ENCODE data around the gene GIPC3.

Gene GIPC3

DNA sequence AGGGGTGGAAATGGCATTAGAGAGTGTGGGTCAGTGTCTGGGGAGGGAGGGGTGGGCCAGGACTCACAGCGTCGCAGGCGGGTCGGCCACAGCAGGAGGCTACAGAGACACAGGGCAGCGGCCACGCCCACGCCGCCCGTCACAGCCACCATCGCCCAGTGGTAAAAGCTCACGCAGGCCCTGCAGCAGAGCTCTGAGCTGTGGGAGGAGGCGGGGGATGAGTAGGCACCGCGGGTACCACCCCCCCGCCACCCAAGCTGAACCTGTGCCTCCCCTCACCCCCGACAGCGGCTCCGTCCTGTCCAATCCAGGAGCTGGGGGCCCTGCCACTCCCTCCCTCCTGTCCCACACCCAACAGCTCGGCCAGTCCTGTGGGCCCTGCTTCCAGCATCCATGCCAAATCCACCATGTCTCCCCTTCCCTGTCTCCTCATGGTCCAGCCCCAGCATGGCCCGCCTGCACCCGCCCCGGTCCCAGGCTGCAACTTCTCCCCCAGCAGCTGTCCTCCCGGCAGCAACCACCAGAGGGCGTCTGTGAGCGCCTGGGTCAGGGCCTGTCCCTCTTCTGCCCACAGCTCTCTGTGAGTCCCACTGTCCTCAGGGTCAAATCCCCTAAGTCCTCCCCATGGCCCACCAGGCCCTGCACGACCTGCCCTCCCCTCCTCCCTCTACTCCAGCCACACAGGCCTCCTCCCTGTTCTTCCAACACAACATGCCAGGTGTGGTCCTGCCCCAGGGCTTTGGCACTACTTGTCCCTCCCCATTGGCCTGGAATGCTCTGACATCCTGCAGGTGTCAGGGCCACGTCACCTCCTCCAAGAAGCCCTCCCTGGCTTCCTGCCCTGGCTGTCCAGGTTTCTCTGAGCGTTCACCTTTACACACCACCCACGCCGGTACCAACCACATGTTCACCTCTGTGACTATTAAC, 40.3 kb upstream of the GIPC3 start:
- peaks cover 22 to 29% of the 10 kb centered on the region in 2 donors for H3K36me3 Mint-ChIP-seq
- H3K4me1 Mint-ChIP-seq = peaks cover 15 to 32% of the 10 kb centered on the region in 2 donors
- peak overlapping the region; percentile 95 for H3K27ac Mint-ChIP-seq
- no peaks in the 10 kb centered on the region for H3K27me3 Mint-ChIP-seq
- DNase-seq (peak; percentile 65), ATAC-seq (replicated peaks) (peak; percentile 76 to 77)
- no peaks in the 10 kb centered on the region for H3K9me3 Mint-ChIP-seq
- H3K4me3 Mint-ChIP-seq = peak overlapping the region; percentile 7 to 69

DNA sequence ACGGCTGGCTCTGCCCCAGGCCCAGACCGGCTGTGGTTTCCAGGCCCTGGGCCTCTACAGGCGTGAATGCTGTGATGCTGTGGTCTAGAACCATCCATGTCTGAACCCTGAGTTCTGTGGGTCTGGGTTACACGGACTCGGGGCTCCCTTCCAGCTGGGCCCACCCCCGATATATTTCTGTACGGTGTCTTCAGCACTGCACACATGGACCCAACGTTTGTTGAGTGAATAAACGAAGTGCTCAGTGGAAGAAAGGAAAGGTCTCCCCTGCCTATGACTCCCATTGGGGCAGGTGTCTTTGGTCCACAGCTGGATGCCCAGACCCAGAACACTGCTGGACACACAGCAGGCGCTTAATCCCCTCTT, 39.6 kb upstream of the GIPC3 start:
- no peaks in the 10 kb centered on the region for H3K9me3 Mint-ChIP-seq
- ATAC-seq (replicated peaks) = no peak
- DNase-seq = no peak
- H3K27me3 Mint-ChIP-seq = no peaks in the 10 kb centered on the region
- H3K27ac Mint-ChIP-seq = peak overlapping the region; percentile 95
- H3K4me1 Mint-ChIP-seq = peaks cover 16 to 33% of the 10 kb centered on the region in 2 donors
- H3K36me3 Mint-ChIP-seq = peaks cover 22 to 31% of the 10 kb centered on the region in 2 donors
- H3K4me3 Mint-ChIP-seq = no peak overlapping the region

DNA sequence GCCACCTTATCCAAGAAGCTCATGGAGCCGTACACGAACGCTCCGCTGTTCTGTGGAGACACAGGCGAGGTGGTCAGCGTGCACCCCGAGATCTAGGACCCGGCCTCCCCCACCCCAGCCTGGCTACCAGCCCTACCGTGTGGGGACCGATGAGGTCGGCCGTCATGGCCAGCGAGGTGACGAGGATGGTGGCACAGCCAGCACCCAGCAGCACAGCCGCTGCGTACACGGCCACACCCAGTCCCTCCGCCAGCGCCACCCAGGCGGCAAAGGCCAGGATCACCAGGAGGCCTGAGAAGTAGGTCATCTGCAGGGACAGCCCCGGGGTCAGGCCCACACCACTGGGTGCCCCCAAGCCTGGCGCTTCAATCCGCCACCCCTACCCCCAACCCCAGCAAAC, 39.2 kb upstream of the GIPC3 start:
- Mint-ChIP-seq H3K36me3 (peaks cover 26 to 35% of the 10 kb centered on the region in 2 donors), H3K4me1 (peaks cover 20 to 37% of the 10 kb centered on the region in 2 donors), H3K27me3 (no peaks in the 10 kb centered on the region), H3K9me3 (no peaks in the 10 kb centered on the region), H3K4me3 (no peak overlapping the region), H3K27ac (peak overlapping the region; percentile 95)
- no peak for ATAC-seq (replicated peaks)
- no peak for DNase-seq

DNA sequence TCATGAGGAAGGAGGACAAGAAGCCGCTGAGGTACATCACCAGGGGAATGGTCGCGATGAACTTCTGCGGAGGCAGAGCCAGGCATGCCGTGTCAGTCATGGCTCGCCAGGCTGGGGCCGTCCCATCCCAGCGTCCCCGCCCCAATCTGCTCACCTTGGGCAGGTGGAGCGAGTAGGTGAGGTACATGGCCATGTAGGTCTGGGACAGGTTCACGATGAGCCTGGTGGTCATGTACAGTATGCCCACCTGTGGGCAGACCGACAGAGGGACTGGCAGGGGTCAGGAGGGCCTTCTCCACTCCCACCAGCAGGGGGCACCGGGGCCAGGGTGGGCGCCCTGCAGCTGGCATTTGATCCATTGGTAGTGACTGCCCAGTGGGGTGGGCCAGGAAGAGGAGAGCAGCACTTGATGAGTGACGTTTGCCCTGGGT, 38.0 kb upstream of the GIPC3 start:
- peaks cover 26 to 49% of the 10 kb centered on the region in 2 donors for H3K4me1 Mint-ChIP-seq
- peaks cover 30 to 40% of the 10 kb centered on the region in 2 donors for H3K36me3 Mint-ChIP-seq
- H3K27ac Mint-ChIP-seq = peak overlapping the region; percentile 42
- no peak for DNase-seq
- no peaks in the 10 kb centered on the region for H3K27me3 Mint-ChIP-seq
- H3K9me3 Mint-ChIP-seq = no peaks in the 10 kb centered on the region
- ATAC-seq (replicated peaks) = peak; percentile 27 to 38
- H3K4me3 Mint-ChIP-seq = peak overlapping the region in 1 of 2 donors; percentile 47

DNA sequence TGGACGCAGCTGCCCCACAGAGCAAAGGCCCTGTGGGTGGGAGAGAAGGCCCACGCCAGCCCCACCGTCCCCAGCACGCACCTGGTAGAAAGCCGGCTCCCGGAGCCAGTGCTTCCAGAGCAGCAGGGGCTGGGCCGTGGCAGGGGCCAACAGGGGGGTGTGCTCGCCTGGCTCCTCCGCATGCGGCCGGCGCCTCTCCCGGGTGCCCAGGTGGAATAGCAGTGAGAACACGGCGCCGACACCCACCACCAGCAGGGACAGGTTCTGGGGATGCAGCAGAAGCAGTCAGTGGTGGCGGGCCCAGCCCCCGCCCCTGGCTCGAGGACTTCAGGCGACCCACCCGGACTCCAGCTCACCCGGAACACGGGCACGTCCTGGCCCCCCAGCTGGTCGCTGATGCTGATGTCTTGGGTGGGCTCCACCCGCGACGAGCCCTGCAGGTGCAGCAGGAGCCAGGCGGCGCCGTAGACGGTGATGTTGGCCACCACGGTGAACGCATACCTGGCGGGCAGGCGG, 37.5 kb upstream of the GIPC3 start:
- no peak for ATAC-seq (replicated peaks)

DNA sequence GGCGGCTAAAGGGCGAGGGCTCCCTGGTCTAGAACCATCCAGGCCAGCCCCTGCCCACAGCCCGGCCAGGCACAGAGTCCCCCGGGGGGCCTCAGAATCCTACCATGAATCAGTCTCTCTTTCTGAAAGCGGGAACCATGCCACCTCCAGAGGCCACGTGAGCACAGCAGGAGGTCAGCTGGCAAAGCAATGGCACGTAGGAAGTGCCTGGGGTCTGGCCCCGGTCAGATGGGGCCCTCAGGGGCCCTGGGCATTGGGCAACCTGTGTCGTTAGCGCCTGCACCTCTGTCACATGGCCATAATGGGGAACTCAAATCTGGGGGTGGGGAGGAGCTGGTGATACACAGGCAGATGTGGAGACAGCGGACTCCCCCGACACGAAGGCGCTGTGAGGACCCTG, 36.7 kb upstream of the GIPC3 start:
- Mint-ChIP-seq H3K4me1 (peaks cover 34 to 62% of the 10 kb centered on the region in 2 donors), H3K27ac (no peak overlapping the region), H3K9me3 (no peaks in the 10 kb centered on the region), H3K27me3 (no peaks in the 10 kb centered on the region), H3K4me3 (no peak overlapping the region), H3K36me3 (peaks cover 39 to 49% of the 10 kb centered on the region in 2 donors)
- DNase-seq = no peak
- no peak for ATAC-seq (replicated peaks)

More for the DNA sequence above, 37.5 kb upstream of the GIPC3 start:
- no peaks in the 10 kb centered on the region for H3K27me3 Mint-ChIP-seq
- H3K4me1 Mint-ChIP-seq = peaks cover 30 to 54% of the 10 kb centered on the region in 2 donors
- peaks cover 35 to 45% of the 10 kb centered on the region in 2 donors for H3K36me3 Mint-ChIP-seq
- no peak overlapping the region for H3K4me3 Mint-ChIP-seq
- H3K27ac Mint-ChIP-seq = no peak overlapping the region
- no peaks in the 10 kb centered on the region for H3K9me3 Mint-ChIP-seq
- no peak for DNase-seq

DNA sequence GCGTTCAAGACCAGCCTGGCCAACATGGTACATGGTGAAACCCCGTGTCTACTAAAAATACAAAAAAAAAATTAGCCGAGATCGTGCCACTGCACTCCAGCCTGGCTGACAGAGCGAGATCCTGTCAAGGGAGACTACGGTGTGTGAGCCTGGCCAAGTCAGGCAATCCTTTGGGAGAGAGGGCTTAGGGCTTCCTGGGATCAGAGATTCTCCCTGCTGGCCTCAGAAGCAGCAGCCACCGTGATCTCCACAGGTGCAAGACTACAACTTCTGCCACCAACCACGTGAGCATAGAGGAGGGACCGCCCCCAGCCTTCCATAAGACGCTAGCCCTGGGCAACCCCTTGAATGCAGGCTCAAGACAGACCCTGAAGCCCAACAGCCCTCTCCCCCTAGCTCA, 35.5 kb upstream of the GIPC3 start:
- Mint-ChIP-seq H3K4me1 (peaks cover 37 to 73% of the 10 kb centered on the region in 2 donors), H3K27ac (peak overlapping the region; percentile 65), H3K9me3 (no peaks in the 10 kb centered on the region), H3K36me3 (peaks cover 44 to 53% of the 10 kb centered on the region in 2 donors), H3K27me3 (no peaks in the 10 kb centered on the region), H3K4me3 (no peak overlapping the region)
- no peak for DNase-seq
- no peak for ATAC-seq (replicated peaks)

DNA sequence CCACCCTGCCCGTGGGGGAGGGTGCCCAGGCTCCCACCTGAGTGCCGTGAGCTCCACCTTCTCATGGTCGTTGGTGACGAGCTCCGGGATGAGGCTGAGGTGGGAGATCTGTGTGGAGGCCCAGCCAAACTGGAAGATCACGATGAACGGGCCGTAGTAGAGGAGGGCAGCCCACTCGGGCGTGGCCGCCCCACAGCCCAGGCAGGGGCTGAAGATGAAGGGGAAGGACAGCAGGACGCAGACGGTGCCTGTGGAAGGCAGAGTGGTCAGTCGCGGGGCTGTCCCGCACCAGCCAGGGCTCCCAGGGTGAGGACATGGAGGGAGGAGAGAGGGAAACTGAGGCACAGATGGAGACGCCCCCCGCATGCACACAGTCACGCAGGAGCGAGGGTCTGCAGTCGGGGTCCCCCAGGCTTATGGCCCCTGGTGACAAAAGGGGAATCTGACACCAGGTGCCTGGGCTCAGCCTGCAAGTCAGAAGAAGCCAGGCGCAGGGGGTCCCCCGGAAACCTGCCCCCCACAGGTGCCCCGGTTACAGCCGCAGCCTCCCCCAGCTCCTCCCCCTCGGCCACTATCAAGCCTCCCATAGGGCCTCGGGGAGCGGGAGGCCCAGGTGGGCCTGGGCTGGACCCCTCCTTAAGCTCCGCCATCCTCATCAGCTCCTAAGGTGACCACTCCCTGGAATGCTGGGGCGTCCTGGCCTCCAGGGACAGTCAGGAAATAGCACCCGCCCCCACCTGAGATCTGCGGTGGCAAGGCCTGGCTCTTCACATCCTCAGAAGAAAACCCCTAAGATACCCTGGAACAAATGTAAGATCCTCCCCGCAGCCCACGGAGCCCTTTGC, 34.1 kb upstream of the GIPC3 start:
- Mint-ChIP-seq H3K27ac (peak overlapping the region; percentile 92), H3K4me3 (peak overlapping the region; percentile 61 to 85), H3K36me3 (peaks cover 40 to 52% of the 10 kb centered on the region in 2 donors), H3K9me3 (no peaks in the 10 kb centered on the region), H3K27me3 (no peaks in the 10 kb centered on the region), H3K4me1 (peaks cover 38 to 73% of the 10 kb centered on the region in 2 donors)
- ATAC-seq (replicated peaks) (no peak), DNase-seq (no peak)

DNA sequence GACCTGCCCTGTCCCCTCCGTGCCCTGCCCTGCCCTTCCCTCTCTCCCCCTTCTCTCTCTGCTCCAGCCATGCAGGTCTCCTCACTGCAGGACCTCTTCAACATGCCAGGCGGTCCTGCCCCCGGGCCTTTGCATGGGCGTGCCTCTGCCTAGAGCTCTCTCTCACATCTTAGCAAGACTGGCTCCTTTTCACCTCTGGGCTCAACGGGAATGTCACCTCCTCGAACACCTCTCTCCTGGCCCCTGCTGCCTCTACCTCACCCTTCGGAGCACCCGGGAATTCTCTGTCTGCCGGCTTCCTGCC, 33.5 kb upstream of the GIPC3 start:
- Mint-ChIP-seq H3K9me3 (no peaks in the 10 kb centered on the region), H3K4me3 (peak overlapping the region; percentile 61 to 85), H3K36me3 (peaks cover 42 to 57% of the 10 kb centered on the region in 2 donors), H3K4me1 (peaks cover 43 to 79% of the 10 kb centered on the region in 2 donors), H3K27me3 (no peaks in the 10 kb centered on the region), H3K27ac (peak overlapping the region; percentile 92)
- no peak for DNase-seq
- ATAC-seq (replicated peaks) = no peak

DNA sequence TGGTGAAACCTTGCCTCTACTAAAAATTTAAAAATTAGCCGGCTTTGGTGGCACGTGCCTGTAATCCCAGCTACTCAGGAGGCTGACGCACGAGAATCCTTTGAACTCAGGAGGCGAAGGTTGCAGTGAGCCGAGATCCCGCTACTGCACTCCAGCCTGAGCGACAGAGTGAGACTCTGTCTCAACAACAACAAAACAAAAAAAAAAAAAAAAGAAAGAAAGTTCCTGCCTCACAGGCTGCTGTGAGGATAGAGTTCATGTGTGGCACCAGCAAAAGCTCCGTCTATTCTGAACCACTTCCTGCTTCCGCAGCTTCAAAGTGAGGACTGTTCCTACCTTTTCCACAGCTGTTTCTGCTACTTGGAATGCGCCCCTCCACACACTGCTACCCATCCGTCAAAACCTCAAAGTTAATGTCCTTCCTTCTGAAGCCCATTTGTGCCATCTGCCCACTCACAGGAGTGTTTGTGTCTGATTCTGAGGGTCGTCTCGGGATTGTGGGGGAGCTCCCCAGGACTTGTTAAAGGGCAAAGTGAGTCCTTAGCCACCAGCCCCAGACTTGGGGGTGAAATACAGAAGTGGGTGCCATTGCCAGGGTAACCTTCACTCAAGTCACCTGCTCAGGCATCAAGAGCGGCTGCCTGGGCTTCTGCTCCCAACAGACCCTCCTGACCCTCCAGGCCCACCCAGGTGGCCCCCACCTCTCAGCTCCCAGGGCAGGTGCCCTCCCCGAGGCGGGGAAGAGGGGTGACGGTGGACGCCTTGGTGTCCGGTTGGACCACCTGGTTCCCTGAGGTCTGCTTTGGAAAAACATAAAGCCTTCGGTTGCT, 30.8 kb upstream of the GIPC3 start:
- Mint-ChIP-seq H3K36me3 (peaks cover 35 to 44% of the 10 kb centered on the region in 2 donors), H3K9me3 (no peaks in the 10 kb centered on the region), H3K4me1 (peaks cover 48 to 72% of the 10 kb centered on the region in 2 donors), H3K27me3 (no peaks in the 10 kb centered on the region), H3K27ac (peak overlapping the region; percentile 92), H3K4me3 (peak overlapping the region; percentile 90 to 100)
- ATAC-seq (replicated peaks) (no peak), DNase-seq (no peak)

DNA sequence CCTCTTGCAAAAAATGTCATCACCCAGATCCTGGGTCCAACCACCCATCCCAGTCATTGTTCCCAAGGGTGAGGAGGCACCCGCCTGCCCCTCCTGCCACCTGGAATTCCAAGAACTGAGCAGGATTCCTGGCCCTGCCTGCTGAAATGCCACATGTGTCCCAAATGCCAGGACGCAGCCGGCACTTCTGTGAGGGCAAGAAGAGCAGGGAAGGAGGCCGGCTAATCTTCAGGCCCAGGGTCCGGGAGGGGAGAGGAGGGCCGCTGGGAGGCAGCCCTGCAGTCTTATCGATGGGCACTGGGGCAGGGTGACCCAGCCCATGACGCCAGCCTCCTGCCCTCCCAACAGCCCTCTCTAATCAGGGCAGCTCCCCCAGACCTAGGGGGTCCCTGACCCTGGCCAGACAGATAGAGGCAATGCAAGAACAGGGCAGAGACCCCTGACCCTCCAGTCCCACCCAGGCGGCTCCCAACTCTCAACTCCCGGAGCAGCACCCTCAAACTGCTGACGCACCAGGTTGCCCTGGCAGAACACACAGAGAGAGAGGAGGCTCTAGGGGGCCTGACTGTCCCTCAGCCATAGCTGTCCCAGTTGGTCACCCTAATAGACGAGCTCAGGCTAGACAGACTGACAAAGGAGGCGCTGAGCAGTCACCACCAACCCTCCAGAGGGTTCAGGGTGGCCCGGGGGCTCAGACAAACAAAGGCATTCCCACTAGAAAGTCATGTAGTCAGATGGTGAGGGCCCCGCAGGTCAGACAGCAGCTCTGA, 29.4 kb upstream of the GIPC3 start:
- peak overlapping the region; percentile 90 to 100 for H3K4me3 Mint-ChIP-seq
- no peak for ATAC-seq (replicated peaks)
- peaks cover 47 to 77% of the 10 kb centered on the region in 2 donors for H3K4me1 Mint-ChIP-seq
- DNase-seq = no peak
- peaks cover 31 to 41% of the 10 kb centered on the region in 2 donors for H3K36me3 Mint-ChIP-seq
- no peaks in the 10 kb centered on the region for H3K27me3 Mint-ChIP-seq
- H3K27ac Mint-ChIP-seq = peak overlapping the region; percentile 97
- H3K9me3 Mint-ChIP-seq = no peaks in the 10 kb centered on the region

DNA sequence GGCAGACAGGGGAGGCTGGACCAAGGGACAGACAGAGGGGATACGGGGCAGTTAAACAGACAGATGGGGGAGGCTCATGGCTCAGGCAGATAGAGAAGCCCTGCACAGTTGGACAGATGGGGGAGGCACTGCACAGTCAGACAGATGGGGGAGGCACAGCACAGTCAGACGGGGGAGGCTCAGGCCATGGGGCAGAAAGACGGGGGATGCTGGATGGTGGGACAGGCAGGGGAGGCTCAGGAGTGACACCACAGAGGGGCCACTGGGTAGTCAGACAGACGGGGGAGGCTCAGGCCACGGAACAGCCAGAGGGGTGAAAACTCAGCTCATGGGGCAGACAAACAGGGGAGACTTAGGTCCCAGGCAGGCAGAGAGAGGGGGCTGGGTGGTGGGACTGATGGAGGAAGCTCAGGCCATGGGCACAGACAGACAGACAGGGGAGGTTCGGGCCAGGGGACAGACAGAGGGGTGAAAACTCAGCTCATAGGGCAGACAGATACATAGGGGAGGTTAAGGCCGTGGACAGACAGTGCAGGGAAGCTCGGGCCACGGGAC, 28.8 kb upstream of the GIPC3 start:
- Mint-ChIP-seq H3K9me3 (no peaks in the 10 kb centered on the region), H3K36me3 (peaks cover 27 to 38% of the 10 kb centered on the region in 2 donors), H3K4me3 (peak overlapping the region; percentile 90 to 100), H3K27ac (peak overlapping the region; percentile 97), H3K27me3 (no peaks in the 10 kb centered on the region), H3K4me1 (peaks cover 44 to 71% of the 10 kb centered on the region in 2 donors)
- DNase-seq (no peak), ATAC-seq (replicated peaks) (no peak)

DNA sequence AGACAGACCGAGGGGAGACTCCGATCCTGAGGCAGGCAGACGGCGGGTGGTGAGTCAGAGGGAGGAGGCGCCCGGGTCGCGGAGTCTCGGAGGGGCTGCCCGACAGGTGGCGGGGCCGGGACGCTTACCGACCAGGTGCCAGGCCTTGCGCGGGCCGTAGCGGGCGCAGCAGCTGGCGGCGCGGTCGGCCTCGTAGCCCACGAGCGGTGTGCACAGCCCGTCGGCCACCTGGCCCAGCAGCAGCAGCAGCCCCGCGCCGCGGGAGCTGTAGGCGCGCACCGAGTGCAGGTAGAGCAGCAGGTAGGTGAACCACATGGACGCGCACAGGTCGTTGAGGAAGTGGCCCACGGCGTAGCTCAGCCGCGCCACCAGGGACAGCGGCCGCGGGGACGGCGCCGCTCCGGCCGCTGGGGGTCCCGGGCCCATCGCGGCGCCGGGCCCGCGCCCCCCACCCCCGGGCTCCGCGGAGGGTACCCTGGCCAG, 28.3 kb upstream of the GIPC3 start:
- Mint-ChIP-seq H3K4me3 (peak overlapping the region; percentile 90 to 100), H3K4me1 (peaks cover 39 to 66% of the 10 kb centered on the region in 2 donors), H3K27me3 (no peaks in the 10 kb centered on the region), H3K9me3 (no peaks in the 10 kb centered on the region), H3K36me3 (peaks cover 24 to 34% of the 10 kb centered on the region in 2 donors), H3K27ac (peak overlapping the region; percentile 97)
- ATAC-seq (replicated peaks) (peak; percentile 28 to 37), DNase-seq (no peak)
